ENCODE measurements around the gene SMPX. TPM values are rescaled to one million over a fixed set of nuclear protein-coding genes. Genes with fewer than 3 reads are reported as not detected.

Gene SMPX
- polyA plus RNA-seq, 3 donors = not detected

DNA sequence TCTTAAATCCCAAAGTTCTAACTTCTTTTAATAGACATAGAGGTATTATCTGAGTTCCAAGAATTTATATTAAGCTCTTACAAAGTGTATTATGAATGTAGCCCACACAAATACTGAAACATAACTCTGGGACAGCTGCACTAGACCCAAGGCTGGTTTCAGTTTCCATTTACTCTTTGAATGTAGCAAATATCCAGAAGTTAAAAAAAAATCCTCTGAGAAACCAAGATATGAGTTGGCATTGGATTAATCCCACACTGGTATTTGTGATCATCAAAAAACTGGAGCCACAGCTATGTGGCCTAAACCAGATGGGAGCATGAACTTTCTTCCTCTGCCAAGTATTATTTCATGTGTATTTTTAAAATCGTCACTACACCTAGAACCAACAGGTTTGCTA lies 23.6 kb upstream of the SMPX start:
- Mint-ChIP-seq H3K27ac (no peak overlapping the region), H3K36me3 (no peaks in the 10 kb centered on the region), H3K4me1 (no peaks in the 10 kb centered on the region), H3K27me3 (ENCODE audit: low read depth in 3 of 3) (peaks cover 0 to 2% (median 1%) of the 10 kb centered on the region in 3 donors), H3K4me3 (no peak overlapping the region), H3K9me3 (peaks cover 0 to 5% (median 0%) of the 10 kb centered on the region in 7 donors)
- DNase-seq = no peak
- H3K9ac ChIP-seq (ENCODE audit: insufficient read depth, low read length, poor library complexity, severe bottlenecking) = no peak overlapping the region
- no peaks in the 10 kb centered on the region for H3K79me2 ChIP-seq (ENCODE audit: insufficient read depth, low read length)
- H2AFZ ChIP-seq (ENCODE audit: insufficient read depth, low read depth, low read length, poor library complexity, severe bottlenecking) = no peak overlapping the region
- H3K4me3 ChIP-seq (replicated peaks in 1 of 3; ENCODE audit: low read depth in 2 of 3, low read length in 3 of 3) = no peak overlapping the region
- no peaks in the 10 kb centered on the region for H3K36me3 ChIP-seq (replicated peaks in 1 of 2; ENCODE audit: control insufficient read depth in 1 of 2, insufficient read depth in 2 of 2, low read length in 2 of 2)
- intact Hi-C loops (cut with micrococcal nuclease) = no loop called here
- no peak overlapping the region for H3K4me2 ChIP-seq (replicated peaks; ENCODE audit: extremely low read depth, low read length, poor library complexity, severe bottlenecking)
- no CpG with 5 or more reads among the region's 1 CpG for WGBS (ENCODE audit: insufficient coverage)
- no peaks in the 10 kb centered on the region for H3K4me1 ChIP-seq (ENCODE audit: control insufficient read depth in 1 of 2, insufficient read depth in 2 of 2, low read length in 2 of 2)
- H4K20me1 ChIP-seq (ENCODE audit: insufficient read depth, low read length) = no peaks in the 10 kb centered on the region
- TF ChIP-seq CTCF (IDR thresholded peaks at IDR 0.05) = no peak
- no peaks in the 10 kb centered on the region for H3K27me3 ChIP-seq (ENCODE audit: control insufficient read depth in 2 of 2, insufficient read depth in 2 of 2, low read length in 2 of 2)
- H3K27ac ChIP-seq (ENCODE audit: low read depth in 1 of 2, low read length in 2 of 2) = no peak overlapping the region
- no peaks in the 10 kb centered on the region for H3K9me3 ChIP-seq (replicated peaks in 1 of 2; ENCODE audit: control insufficient read depth in 1 of 2, insufficient read depth in 1 of 2, low read length in 2 of 2)

GRCh38 chrX:21779095-21779494 lies 21.2 kb upstream of the SMPX start:
- Histone ChIP-seq H3K4me3 (replicated peaks in 1 of 3; ENCODE audit: low read depth in 2 of 3, low read length in 3 of 3) (no peak overlapping the region), H3K79me2 (ENCODE audit: insufficient read depth, low read length) (no peaks in the 10 kb centered on the region), H3K27me3 (ENCODE audit: control insufficient read depth in 2 of 2, insufficient read depth in 2 of 2, low read length in 2 of 2) (no peaks in the 10 kb centered on the region), H3K36me3 (replicated peaks in 1 of 2; ENCODE audit: control insufficient read depth in 1 of 2, insufficient read depth in 2 of 2, low read length in 2 of 2) (no peaks in the 10 kb centered on the region), H3K9me3 (replicated peaks in 1 of 2; ENCODE audit: control insufficient read depth in 1 of 2, insufficient read depth in 1 of 2, low read length in 2 of 2) (no peaks in the 10 kb centered on the region), H3K4me1 (ENCODE audit: control insufficient read depth in 1 of 2, insufficient read depth in 2 of 2, low read length in 2 of 2) (no peaks in the 10 kb centered on the region), H2AFZ (ENCODE audit: insufficient read depth, low read depth, low read length, poor library complexity, severe bottlenecking) (no peak overlapping the region), H3K9ac (ENCODE audit: insufficient read depth, low read length, poor library complexity, severe bottlenecking) (no peak overlapping the region), H3K4me2 (replicated peaks; ENCODE audit: extremely low read depth, low read length, poor library complexity, severe bottlenecking) (no peak overlapping the region), H3K27ac (ENCODE audit: low read depth in 1 of 2, low read length in 2 of 2) (no peak overlapping the region), H4K20me1 (ENCODE audit: insufficient read depth, low read length) (no peaks in the 10 kb centered on the region)
- H3K4me1 Mint-ChIP-seq = no peaks in the 10 kb centered on the region
- no peak for TF ChIP-seq CTCF (IDR thresholded peaks at IDR 0.05)
- 58% methylated on average over 1 of the region's 3 CpGs for WGBS (ENCODE audit: insufficient coverage)
- H3K9me3 Mint-ChIP-seq = peaks cover 0 to 5% (median 0%) of the 10 kb centered on the region in 7 donors
- H3K36me3 Mint-ChIP-seq = no peaks in the 10 kb centered on the region
- H3K27me3 Mint-ChIP-seq (ENCODE audit: low read depth in 3 of 3) = peaks cover 0 to 3% (median 2%) of the 10 kb centered on the region in 3 donors
- intact Hi-C loops (cut with micrococcal nuclease) = no loop called here
- no peak overlapping the region for H3K27ac Mint-ChIP-seq
- no peak overlapping the region for H3K4me3 Mint-ChIP-seq
- DNase-seq = no peak
